Subcutaneous abdominal adipose tissue (tissue), 5 donors: Measurements from ENCODE around the gene EDEM1.
"Not testable (repeated sequence)": the region's sequence is repeated elsewhere in the genome, so short reads cannot be mapped to it uniquely, and the experiment has no call there.

Source experiments
- H3K27ac ChIP-seq: one replicate; pipeline ENCODE4 v1.7.0; 2013; ENCODE audit warnings: low read depth, mild to moderate bottlenecking, inconsistent platforms, low read length, moderate library complexity
- H3K27me3 ChIP-seq, 5 donors: one replicate each; pipeline ENCODE4 v1.7.0; 2013; ENCODE audit warnings: low read length in 5 of 5, inconsistent platforms in 1 of 5; ENCODE audit not compliant: control insufficient read depth in 5 of 5, insufficient read depth in 4 of 5
- H3K36me3 ChIP-seq, 5 donors: one replicate each; pipeline ENCODE4 v1.7.0; 2013; ENCODE audit warnings: low read length in 5 of 5; ENCODE audit not compliant: control insufficient read depth in 5 of 5, insufficient read depth in 5 of 5
- H3K4me1 ChIP-seq, 5 donors: one replicate each; pipeline ENCODE4 v1.7.0; 2013; ENCODE audit warnings: low read length in 5 of 5, mild to moderate bottlenecking in 3 of 5, moderate library complexity in 1 of 5; ENCODE audit not compliant: control insufficient read depth in 5 of 5, insufficient read depth in 5 of 5
- H3K4me3 ChIP-seq, 5 donors: one replicate each; pipeline ENCODE4 v1.7.0; 2013; ENCODE audit warnings: low read length in 5 of 5, low read depth in 1 of 5
- H3K9ac ChIP-seq, 5 donors: one replicate each; pipeline ENCODE4 v1.7.0; 2013; ENCODE audit warnings: low read length in 5 of 5, mild to moderate bottlenecking in 4 of 5, moderate library complexity in 3 of 5
- H3K9me3 ChIP-seq, 5 donors: one replicate each; pipeline ENCODE4 v1.7.0; 2013; ENCODE audit warnings: low read length in 5 of 5; ENCODE audit not compliant: control insufficient read depth in 5 of 5
- donor health status: healthy.
- donor health status: healthy.
- donor health status: healthy.
- donor health status: healthy.
- donor health status: healthy.

EDEM1 gene

DNA sequence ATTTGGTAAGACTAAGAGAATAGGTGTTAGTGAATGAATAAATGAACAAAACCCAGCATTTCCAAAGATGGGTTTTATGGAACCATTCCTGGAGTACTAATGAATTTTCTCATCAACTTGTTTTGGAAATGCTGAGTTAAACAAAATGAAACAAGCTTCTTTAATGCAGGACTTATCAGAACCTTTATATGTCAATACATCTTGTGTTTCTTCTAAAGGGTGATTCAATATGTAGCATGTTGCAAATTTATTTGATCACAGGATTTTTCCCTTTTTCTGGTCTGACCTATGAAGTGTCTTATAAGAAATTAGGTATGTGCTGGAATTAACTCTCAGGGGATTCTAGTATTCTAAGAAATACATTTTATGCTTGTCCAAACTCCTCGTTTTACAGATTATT, 53.2 kb downstream of the EDEM1 start:
- peaks cover 0 to 6% (median 2%) of the 10 kb centered on the region in 5 donors for H3K9me3 ChIP-seq
- H3K27me3 ChIP-seq, result no peaks in the 10 kb centered on the region
- no peak overlapping the region for H3K27ac ChIP-seq
- no peak overlapping the region for H3K9ac ChIP-seq
- H3K4me3 ChIP-seq, result no peak overlapping the region
- H3K4me1 ChIP-seq, result no peaks in the 10 kb centered on the region
- H3K36me3 ChIP-seq, result no peaks in the 10 kb centered on the region

DNA sequence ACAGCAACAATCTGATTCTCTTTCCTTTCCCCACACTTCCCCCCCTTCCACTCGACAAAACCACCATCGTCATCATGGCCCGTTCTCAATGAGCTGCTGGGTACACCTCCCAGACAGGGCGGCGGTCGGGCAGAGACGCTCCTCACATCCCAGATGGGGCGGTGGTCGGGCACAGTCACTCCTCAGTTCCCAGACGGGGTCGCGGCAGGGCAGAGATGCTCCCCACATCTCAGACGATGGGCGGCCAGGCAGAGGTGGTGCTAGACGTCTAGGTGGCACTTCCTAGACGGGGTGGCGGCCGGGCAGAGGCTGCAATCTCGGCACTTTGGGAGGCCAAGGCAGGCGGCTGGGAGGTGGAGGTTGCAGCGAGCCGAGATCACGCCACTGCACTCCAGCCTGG, 55.3 kb downstream of the EDEM1 start:
- not testable (repeated sequence) for H3K36me3 ChIP-seq, H3K27ac ChIP-seq, H3K4me1 ChIP-seq, H3K27me3 ChIP-seq, H3K9me3 ChIP-seq, H3K4me3 ChIP-seq, H3K9ac ChIP-seq

DNA sequence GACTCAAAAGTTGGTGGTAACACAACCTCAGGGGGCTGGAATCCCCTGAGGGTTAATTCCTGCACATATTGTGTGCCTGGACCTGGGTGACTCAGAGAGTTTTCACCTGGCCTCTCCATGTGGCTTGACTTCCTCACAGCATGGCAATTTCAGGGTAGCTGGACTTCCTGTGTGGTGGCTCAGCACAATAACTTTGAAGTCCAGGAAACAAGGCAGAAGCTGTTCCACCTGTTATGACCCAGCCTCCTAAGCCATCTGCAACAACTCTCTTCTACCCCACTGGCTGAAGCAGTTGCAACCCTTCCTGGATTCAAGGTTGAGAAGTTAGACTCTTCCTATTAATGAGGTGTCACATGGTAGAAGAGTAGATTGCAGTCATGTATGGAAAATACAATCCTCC, 58.4 kb downstream of the EDEM1 start:
- Histone ChIP-seq H3K4me3 (no peak overlapping the region), H3K4me1 (peaks cover 0 to 6% (median under 1%) of the 10 kb centered on the region in 5 donors), H3K27ac (no peak overlapping the region), H3K9ac (no peak overlapping the region), H3K9me3 (peaks cover 0 to 6% (median 2%) of the 10 kb centered on the region in 5 donors), H3K27me3 (no peaks in the 10 kb centered on the region), H3K36me3 (no peaks in the 10 kb centered on the region)

DNA sequence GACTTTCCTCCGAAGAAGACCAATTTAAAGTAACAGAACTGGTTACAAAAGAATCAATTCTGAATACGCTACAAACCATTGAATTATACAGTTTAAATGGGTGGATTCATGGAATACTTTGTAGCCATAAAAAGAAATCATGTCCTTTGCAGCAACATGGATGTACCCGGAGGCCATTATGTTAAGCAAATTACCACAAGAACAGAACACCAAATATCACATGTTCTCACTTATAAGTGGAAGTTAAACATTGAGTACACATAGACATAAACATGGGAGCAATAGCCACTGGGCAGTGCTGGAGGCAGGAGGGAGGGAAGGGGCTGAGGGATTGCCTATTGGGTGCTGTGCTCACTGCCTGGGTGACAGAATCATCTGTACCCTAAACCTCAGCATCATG, 61.3 kb downstream of the EDEM1 start:
- Histone ChIP-seq H3K36me3 (no peaks in the 10 kb centered on the region), H3K9me3 (peaks cover 0 to under 1% (median 0%) of the 10 kb centered on the region in 5 donors), H3K4me1 (peaks cover 0 to 11% (median 4%) of the 10 kb centered on the region in 5 donors), H3K9ac (no peak overlapping the region), H3K4me3 (no peak overlapping the region), H3K27me3 (no peaks in the 10 kb centered on the region), H3K27ac (no peak overlapping the region)

GRCh38 chr3:5250467-5251195, 63.1 kb downstream of the EDEM1 start:
- H3K27me3 ChIP-seq, result no peaks in the 10 kb centered on the region
- H3K4me1 ChIP-seq, result peaks cover 0 to 11% (median 4%) of the 10 kb centered on the region in 5 donors
- H3K36me3 ChIP-seq, result no peaks in the 10 kb centered on the region
- H3K4me3 ChIP-seq, result peak overlapping the region; percentile 38 to 60 (median 50)
- peak overlapping the region in 4 of 5 donors; percentile 18 to 46 (median 30) for H3K9ac ChIP-seq
- no peaks in the 10 kb centered on the region for H3K9me3 ChIP-seq
- no peak overlapping the region for H3K27ac ChIP-seq

DNA sequence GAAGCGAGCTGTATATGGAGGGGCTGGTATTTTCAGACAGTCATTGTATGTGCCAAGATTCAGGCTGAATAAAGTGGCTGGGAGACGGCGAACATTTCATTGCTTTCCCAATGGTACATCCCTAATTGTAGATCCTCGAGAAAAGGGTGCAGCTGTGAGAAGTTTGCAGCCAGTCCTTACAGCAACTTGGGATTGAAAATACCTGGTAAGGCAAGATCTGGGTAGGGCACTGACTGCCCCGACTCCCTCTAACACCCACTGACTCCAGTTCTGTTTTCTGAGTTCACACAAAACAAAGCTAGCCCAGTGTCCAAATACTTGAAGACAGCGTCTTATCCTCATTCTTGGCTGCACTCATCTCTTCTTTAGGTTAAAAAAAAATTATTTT, 63.7 kb downstream of the EDEM1 start:
- H3K9me3 ChIP-seq, result no peaks in the 10 kb centered on the region
- H3K4me1 ChIP-seq, result peaks cover 0 to 11% (median 4%) of the 10 kb centered on the region in 5 donors
- no peak overlapping the region for H3K27ac ChIP-seq
- peak overlapping the region; percentile 38 to 60 (median 50) for H3K4me3 ChIP-seq
- H3K9ac ChIP-seq, result peak overlapping the region in 3 of 5 donors; percentile 28 to 46 (median 32)
- no peaks in the 10 kb centered on the region for H3K27me3 ChIP-seq
- H3K36me3 ChIP-seq, result no peaks in the 10 kb centered on the region

DNA sequence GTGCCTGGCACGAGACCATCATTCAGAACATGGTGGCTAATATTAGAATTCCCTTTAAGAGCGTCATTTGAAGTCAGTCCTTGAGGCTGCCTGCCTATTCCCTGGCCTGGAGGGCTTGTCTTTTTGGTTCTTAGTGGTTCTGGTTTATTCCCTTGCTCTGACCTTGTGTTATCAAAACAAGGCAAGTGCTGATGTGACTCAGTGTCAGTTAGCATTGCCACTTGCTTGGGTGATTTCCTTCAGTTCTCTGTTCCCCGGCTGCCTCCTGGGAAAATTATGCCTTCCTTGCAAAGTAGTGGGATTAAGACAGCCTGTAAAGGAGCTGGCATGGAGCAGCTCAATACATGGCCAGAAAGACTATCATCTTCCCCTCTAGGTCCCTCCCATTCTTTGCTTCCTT, 64.6 kb downstream of the EDEM1 start:
- Histone ChIP-seq H3K36me3 (no peaks in the 10 kb centered on the region), H3K4me1 (peaks cover 0 to 11% (median 4%) of the 10 kb centered on the region in 5 donors), H3K9ac (no peak overlapping the region), H3K27ac (no peak overlapping the region), H3K4me3 (no peak overlapping the region), H3K27me3 (no peaks in the 10 kb centered on the region), H3K9me3 (no peaks in the 10 kb centered on the region)

DNA sequence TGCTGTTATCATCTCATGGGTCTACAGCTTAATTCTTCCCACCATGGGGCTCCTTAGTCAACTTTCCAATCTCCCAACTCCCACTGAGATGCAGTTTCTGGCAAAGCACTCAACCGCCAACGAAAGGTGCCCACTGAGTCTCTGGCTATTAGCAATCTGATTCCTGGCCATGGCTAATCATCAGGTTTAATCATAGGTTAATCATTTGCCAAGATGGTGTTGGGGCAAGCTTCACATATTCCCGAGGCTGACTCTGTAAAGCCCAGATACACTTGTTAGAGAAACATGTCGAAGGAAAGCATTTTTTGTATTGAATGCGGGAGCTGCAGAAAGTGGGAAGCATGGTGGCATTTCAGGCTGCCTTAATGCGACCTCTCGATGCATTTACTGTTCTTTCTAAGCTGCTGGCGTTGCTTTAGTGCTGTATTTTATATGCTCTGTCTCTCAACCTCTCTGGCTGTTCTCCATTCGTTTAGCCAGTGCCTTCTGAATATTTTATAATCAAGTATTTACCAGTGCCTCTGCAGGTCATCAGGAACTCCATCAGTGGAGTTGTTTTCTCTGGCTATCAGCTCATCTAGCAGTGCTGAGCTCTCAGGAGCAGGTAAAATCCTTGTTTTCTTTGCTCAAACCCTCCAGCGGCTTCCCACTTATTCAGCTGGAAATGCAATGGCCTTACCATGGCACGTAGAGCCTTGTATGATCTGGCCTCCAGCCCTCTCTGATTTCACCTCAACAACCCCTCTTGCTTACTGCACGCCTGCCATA, 67.0 kb downstream of the EDEM1 start:
- H3K27ac ChIP-seq, result no peak overlapping the region
- H3K9me3 ChIP-seq, result no peaks in the 10 kb centered on the region
- H3K36me3 ChIP-seq, result no peaks in the 10 kb centered on the region
- H3K9ac ChIP-seq, result no peak overlapping the region
- H3K4me1 ChIP-seq, result peaks cover 0 to 11% (median 4%) of the 10 kb centered on the region in 5 donors
- H3K4me3 ChIP-seq, result no peak overlapping the region
- no peaks in the 10 kb centered on the region for H3K27me3 ChIP-seq

DNA sequence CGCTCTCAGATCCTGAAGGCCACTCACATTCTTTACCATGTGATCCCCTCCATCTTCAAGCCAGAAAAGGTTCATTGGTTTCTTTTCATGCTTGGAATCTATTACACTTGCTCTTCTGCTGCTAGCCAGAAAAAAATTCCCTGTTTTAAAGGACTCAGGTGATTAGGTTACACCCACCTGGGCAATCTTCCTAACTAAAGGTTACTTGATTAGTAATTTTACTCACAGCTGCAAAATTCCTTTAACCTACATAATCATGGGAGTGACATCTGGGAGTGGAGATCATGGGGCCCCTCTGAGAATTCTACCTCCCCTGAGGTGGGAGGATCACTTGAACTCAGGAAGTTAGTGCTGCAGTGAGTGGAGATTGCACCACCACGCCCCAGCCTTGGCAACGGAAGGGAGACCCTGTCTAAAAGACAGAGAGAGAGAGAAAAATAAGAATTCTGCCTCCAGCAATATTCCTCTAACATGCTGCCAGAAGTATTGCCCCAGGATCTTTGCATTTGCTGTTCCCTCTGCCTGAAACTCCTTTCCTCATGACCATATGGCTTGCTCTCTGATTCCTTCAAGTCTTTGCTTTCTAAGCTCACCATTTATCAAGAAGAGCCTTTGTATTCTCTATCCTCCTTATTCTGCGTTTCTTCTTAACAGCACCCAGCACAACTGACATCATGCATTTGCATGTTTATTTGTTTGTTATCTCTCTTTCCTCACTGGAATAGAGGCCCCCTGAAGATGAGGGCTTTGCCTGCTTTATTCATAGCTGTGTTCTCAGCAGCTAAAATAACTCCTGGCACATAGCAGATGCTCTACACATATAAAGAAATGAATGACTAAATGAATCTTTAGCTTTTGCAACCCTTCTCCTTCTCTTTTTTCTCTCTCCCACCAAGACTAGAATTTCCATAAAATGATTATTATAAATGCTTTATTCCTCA, 68.2 kb downstream of the EDEM1 start:
- Histone ChIP-seq H3K27ac (no peak overlapping the region), H3K36me3 (no peaks in the 10 kb centered on the region), H3K4me1 (peaks cover 0 to 7% (median 4%) of the 10 kb centered on the region in 5 donors), H3K9ac (no peak overlapping the region), H3K9me3 (no peaks in the 10 kb centered on the region), H3K27me3 (no peaks in the 10 kb centered on the region), H3K4me3 (no peak overlapping the region)
